Measurements from ENCODE around the gene SIX1. TPM values are rescaled to one million over a fixed set of nuclear protein-coding genes. Genes with fewer than 3 reads are reported as not detected.

SIX1 gene
- total RNA-seq, 2 donors from 2014 or later, result 23.5 to 25.0 TPM

GRCh38 chr14:60622917-60623257, 26.4 kb downstream of the SIX1 start:
- peak overlapping the region; percentile 70 to 78 for H3K27ac ChIP-seq
- WGBS, result 32% methylated on average over 2 of the region's 2 CpGs
- DNase-seq (ENCODE audit: low spot score), result no peak

GRCh38 chr14:60622210-60622916, 26.9 kb downstream of the SIX1 start:
- H3K27me3 ChIP-seq (replicated peaks; ENCODE audit: insufficient read depth), result no peaks in the 10 kb centered on the region
- no peaks in the 10 kb centered on the region for H3K36me3 ChIP-seq
- H3K4me1 ChIP-seq (replicated peaks), result peaks cover 8% of the 10 kb centered on the region
- intact Hi-C loops (cut with DNase I), result loop anchor here (5.0 kb wide), 1 partner anchor 405 kb away; no protein-coding TSS in a partner anchor
- H3K27ac ChIP-seq, result peak overlapping the region; percentile 70 to 78
- DNase-seq (ENCODE audit: low spot score), result peak; percentile 39
- H3K4me3 ChIP-seq, result no peak overlapping the region
- no peaks in the 10 kb centered on the region for H3K9me3 ChIP-seq
- TF ChIP-seq CTCF (IDR thresholded peaks at IDR 0.05) (peak in 1 of 4 experiments; percentile 25), POLR2A (IDR thresholded peaks at IDR 0.05) (no peak), POLR2AphosphoS5 (IDR thresholded peaks at IDR 0.05) (peak; percentile 78)
- WGBS, result 25% methylated on average over 5 of the region's 5 CpGs

More at GRCh38 chr14:60622917-60623257, 26.4 kb downstream of the SIX1 start:
- Histone ChIP-seq H3K9me3 (no peaks in the 10 kb centered on the region), H3K4me3 (no peak overlapping the region), H3K27me3 (replicated peaks; ENCODE audit: insufficient read depth) (no peaks in the 10 kb centered on the region), H3K36me3 (no peaks in the 10 kb centered on the region), H3K4me1 (replicated peaks) (peaks cover 4% of the 10 kb centered on the region)
- intact Hi-C loops (cut with DNase I), result loop anchor here (5.0 kb wide), 1 partner anchor 404 kb away; no protein-coding TSS in a partner anchor
- no peak for TF ChIP-seq CTCF (IDR thresholded peaks at IDR 0.05)
- TF ChIP-seq POLR2AphosphoS5 (IDR thresholded peaks at IDR 0.05), result no peak
- no peak for TF ChIP-seq POLR2A (IDR thresholded peaks at IDR 0.05)

GRCh38 chr14:60621386-60621785, 27.9 kb downstream of the SIX1 start:
- intact Hi-C loops (cut with DNase I), result loop anchor here (5.0 kb wide), 1 partner anchor 406 kb away; no protein-coding TSS in a partner anchor
- no peaks in the 10 kb centered on the region for H3K36me3 ChIP-seq
- no peak for TF ChIP-seq POLR2AphosphoS5 (IDR thresholded peaks at IDR 0.05)
- no peak for TF ChIP-seq CTCF (IDR thresholded peaks at IDR 0.05)
- no peak for TF ChIP-seq POLR2A (IDR thresholded peaks at IDR 0.05)
- peaks cover 12% of the 10 kb centered on the region for H3K4me1 ChIP-seq (replicated peaks)
- no peak for DNase-seq (ENCODE audit: low spot score)
- H3K27me3 ChIP-seq (replicated peaks; ENCODE audit: insufficient read depth), result no peaks in the 10 kb centered on the region
- no peak overlapping the region for H3K4me3 ChIP-seq
- peak overlapping the region; percentile 70 to 78 for H3K27ac ChIP-seq
- no peaks in the 10 kb centered on the region for H3K9me3 ChIP-seq

- intact Hi-C loops (cut with DNase I), result no loop called here
Observed at GRCh38 chr14:60618241-60618640, 31.0 kb downstream of the SIX1 start.

More at GRCh38 chr14:60618241-60618640, 31.0 kb downstream of the SIX1 start:
- 53% methylated on average over 2 of the region's 2 CpGs for WGBS
- H3K4me3 ChIP-seq, result no peak overlapping the region
- DNase-seq (ENCODE audit: low spot score), result peak; percentile 70
- H3K27me3 ChIP-seq (replicated peaks; ENCODE audit: insufficient read depth), result no peaks in the 10 kb centered on the region
- no peak for TF ChIP-seq CTCF (IDR thresholded peaks at IDR 0.05)
- TF ChIP-seq POLR2AphosphoS5 (IDR thresholded peaks at IDR 0.05), result peak; percentile 77
- no peaks in the 10 kb centered on the region for H3K36me3 ChIP-seq
- no peaks in the 10 kb centered on the region for H3K9me3 ChIP-seq
- peaks cover 12% of the 10 kb centered on the region for H3K4me1 ChIP-seq (replicated peaks)
- H3K27ac ChIP-seq, result peak overlapping the region; percentile 71 to 80
